NCI-H2196 treated with DMSO at 0.1 percent for 48 hours (cell line): ENCODE results near the gene TMEM185B.
"Not testable (repeated sequence)": the region's sequence is repeated elsewhere in the genome, so short reads cannot be mapped to it uniquely, and the experiment has no call there.

Experiments
- DNase-seq: peaks from one replicate; lab custom pipeline; 2025; ENCODE audit not compliant: unreplicated experiment; lab: John Stamatoyannopoulos, UW

TMEM185B gene

GRCh38 chr2:120223034-120223912, at the start of gene TMEM185B:
TMEM185B (minus strand) TSS chr2:120223400; CDS start chr2:120222976, 424 bp downstream.
- DNase-seq = peak; percentile 82

- DNase-seq = no peak
Observed at GRCh38 chr2:120271711-120272379, 48.6 kb upstream of the TMEM185B start.

GRCh38 chr2:120269816-120270215, 46.6 kb upstream of the TMEM185B start:
- DNase-seq = no peak

DNA sequence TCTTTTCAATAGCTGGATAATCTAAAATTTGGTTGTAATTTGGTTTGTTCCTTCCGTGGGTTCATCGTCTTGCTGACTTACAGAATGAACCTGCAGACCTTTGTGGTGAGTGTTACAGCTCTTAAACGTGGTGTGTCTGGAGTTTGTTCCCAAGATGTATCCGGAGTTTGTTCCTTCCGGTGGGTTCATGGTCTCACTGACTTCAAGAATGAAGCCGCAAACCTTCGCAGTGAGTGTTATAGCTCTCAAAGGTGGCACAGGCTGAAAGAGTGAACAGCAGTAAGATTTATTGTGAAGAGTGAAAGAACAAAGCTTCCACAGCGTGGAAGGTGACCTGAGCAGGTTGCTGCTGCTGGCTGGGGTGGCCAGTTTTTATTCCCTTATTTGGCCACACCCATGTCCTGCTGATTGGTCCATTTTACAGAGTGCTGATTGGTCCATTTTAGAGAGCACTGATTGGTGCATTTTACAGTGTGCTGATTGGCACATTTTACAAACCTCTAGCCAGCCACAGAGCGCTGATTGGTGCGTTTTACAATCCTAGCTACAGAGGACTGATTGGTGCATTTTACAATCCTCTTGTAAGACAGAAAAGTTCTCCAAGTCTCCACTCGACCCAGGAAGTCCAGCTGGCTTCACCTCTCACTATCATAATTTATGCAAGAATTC, 46.0 kb upstream of the TMEM185B start:
- DNase-seq = no peak

DNA sequence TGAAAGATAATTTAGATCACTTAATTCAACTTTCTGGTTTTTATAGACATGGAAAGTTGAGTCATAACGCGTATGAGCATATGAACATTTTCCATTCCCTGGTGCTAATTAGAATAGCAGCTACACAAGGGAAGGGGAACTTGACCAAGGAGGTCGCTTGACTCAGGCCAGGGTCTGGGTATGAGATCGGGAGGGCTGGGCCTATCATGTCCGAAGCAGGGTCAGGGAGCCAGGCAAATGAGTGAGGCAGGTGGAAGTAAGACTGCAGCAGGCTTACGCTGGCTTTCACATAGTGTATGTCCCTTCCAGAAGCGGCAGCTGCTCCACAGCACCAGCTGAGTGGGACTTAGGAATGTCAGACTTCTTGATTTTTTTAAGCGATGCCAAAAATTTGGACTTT, 44.1 kb upstream of the TMEM185B start:
- DNase-seq = no peak

DNA sequence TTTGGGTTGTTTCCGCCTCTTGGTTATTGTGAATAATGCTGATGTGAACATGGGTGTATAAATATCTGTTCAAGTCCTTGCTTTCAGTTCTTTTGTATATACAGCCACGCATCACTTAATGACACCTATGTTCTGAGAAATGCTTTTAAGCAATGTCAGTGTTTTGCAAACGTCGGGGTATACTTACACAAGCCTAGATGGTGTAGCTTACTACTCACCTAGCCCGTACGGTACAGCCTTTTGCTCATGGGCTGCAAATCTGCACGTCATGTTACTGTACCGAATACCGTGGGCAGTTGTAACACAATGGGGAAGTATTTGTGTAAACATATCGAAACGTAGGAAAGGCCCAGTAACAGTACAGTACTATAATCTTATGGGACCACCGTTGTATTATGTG, 41.8 kb upstream of the TMEM185B start:
- DNase-seq = no peak

DNA sequence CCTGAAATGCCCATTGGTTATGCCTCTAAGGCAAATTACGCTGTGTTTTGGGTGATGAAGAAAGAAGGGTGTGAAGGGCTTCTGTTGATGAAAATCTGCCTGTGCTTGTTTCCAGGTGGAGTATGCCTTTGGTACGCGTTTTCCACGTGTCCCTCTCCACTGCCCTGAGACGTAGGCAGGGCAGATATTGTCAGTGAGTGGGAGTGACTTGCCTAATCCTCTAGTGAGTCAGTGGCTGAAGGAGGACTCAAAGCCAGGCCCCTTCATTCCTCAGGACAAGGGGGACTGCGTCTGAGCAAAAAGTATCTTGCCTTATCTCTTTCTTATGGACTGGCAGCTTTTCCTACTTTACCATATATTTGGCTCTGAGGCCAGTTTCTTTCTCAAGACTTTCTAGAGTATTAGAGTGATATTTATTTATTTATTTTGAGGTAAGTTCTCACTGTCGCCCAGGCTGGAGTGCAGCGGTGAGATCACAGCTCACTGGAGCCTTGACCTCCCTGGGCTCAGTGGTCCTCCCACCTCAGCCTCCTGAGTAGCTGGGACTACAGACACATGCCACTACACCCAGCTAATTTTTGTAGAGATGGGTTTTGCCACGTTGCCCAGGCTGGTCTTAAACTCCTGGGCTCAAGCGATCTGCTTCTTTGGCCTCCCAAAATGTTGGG, 39.7 kb upstream of the TMEM185B start:
- DNase-seq = no peak

DNA sequence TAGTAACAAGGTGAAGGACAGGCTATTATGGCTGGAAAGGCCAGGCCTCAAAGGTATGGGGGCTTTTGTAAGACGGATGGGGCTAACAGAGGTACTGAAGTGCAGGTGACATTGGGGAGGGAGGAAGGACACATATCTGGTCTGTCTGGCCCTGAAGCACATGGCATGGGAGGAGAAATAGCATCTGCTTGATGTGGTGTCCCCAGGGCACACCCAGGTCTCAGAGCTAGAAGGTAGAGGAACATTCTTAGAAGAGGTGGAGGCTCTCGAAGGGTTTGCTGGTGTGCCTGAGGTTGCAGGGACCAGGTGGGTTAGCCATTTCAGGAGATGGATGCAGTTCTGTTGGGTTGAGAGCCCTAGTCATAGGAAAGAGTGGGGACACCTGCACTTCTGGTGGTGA, 39.0 kb upstream of the TMEM185B start:
- DNase-seq = no peak

DNA sequence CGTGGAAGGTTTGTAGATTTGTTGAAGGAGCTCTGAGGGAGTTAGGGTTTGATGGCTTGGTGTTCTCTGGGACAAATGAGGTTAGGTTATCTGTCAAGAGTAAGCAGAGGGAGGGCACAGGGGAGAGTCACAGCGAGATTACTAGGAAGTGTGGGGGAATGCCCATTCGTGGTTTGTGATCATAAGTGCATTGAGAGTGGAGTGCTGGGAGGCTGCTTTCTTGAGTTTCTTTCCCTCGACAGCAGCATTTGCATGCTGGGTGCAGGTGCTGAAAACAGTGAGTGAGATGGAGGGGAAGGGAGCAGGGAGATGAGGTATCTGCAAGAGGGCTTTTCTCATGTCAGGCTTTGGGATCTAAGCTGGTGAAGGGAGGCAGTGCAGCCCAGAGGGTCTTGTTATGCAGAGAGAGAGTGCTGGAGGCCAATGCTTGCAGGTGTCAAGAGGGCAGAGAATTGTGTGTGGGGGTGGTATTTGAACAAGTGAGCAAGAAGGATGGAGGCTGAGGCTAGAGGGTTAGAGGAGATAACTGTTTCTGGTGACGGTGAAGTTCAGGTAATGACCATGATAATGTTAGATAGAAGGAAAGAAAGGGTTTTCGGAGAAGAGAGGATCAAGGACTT, 38.3 kb upstream of the TMEM185B start:
- no peak for DNase-seq

DNA sequence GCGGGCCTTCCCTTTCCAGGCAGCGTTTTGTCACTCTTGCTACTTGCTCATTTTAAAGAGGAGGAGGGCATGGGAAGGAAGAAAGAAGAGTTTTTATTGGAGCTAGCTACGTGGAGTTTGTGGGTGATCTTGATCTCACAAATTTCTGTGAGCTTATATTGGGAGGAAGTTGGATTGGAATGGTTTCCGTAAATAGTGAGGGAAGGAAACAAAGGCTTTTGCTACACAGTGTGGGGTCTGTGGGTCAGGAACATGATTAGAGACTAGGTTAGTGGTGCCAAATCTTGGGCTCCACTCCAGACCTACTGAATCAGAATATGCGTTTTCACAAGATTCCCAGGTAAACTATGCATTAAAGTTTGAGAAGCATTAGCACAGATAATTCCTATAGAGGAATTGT, 37.5 kb upstream of the TMEM185B start:
- no peak for DNase-seq

DNA sequence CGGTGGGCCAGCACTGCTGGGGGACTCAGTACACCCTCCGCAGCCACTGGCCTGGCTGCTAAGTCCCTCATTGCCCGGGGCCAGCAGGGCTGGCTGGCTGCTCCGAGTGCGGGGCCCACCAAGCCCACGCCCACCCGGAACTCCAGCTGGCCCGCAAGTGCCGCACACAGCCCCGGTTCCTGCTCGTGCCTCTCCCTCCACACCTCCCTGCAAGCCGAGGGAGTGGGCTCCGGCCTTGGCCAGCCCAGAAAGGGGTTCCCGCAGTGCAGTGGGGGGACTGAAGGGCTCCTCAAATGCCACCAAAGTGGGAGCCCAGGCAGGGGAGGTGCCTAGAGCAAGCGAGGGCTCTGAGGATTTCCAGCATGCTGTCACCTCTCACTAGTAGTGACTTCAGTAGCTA, 36.7 kb upstream of the TMEM185B start:
- not testable (repeated sequence) for DNase-seq

GRCh38 chr2:120258196-120258595, 35.0 kb upstream of the TMEM185B start:
- DNase-seq = no peak

DNA sequence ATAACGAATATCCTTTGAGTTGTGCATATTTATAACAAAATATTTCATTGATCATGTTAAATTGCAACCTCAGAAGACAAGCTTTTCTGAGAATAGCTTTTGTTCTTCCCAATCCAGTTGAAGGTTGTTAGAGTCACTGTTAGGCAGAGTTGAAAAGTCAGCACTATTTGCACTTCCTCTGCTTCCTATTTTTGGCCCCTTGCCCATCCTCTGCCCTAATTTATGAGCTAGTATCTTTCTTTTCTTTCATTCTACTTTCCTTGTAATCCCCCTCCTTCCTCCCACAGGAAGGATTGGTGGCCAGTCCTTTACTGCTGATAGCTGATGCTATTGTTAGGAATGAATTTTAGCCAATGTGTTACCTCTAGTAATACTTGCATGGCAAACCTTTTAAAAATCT, 34.3 kb upstream of the TMEM185B start:
- no peak for DNase-seq

GRCh38 chr2:120256651-120257000, 33.4 kb upstream of the TMEM185B start:
- DNase-seq = no peak

- DNase-seq = no peak
Observed at GRCh38 chr2:120255986-120256650, 32.9 kb upstream of the TMEM185B start.

DNA sequence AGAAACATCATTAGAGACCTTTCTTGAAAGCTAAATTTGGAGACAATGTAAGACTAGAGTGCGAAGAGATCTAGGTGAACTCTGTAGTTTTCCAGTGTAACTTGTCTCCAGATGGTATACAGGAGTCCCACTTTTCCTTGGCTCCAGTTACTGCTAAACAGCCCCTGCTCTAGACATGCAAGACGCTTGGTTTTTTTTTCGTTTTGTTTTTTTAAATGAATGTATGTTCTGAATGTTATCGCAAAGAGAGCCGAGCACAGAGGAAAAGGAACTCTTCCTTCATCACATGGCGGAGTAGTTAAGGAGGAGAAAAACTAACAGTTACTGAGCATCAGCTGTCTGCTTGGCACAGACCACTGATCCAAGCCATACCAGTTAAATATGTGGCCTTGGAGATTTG, 31.9 kb upstream of the TMEM185B start:
- DNase-seq = no peak

DNA sequence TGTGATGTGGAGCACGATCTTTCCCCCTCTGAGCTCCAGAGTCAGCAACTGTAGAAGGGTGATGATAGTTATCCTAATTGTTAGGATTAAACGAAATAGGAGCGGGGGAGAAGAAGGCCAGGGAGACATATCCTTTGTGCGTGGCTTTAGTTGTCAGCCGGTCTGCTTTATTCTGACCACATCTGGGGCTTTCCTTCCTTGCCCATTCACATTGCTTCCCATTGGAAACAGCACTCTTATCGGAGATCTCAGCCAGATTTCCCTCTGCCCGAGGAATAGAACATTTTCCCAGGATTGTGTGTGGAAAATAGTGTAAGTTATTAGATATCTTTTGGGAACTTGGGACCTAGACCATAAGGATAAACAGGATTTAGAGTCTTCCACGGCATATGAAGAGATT, 31.0 kb upstream of the TMEM185B start:
- no peak for DNase-seq

DNA sequence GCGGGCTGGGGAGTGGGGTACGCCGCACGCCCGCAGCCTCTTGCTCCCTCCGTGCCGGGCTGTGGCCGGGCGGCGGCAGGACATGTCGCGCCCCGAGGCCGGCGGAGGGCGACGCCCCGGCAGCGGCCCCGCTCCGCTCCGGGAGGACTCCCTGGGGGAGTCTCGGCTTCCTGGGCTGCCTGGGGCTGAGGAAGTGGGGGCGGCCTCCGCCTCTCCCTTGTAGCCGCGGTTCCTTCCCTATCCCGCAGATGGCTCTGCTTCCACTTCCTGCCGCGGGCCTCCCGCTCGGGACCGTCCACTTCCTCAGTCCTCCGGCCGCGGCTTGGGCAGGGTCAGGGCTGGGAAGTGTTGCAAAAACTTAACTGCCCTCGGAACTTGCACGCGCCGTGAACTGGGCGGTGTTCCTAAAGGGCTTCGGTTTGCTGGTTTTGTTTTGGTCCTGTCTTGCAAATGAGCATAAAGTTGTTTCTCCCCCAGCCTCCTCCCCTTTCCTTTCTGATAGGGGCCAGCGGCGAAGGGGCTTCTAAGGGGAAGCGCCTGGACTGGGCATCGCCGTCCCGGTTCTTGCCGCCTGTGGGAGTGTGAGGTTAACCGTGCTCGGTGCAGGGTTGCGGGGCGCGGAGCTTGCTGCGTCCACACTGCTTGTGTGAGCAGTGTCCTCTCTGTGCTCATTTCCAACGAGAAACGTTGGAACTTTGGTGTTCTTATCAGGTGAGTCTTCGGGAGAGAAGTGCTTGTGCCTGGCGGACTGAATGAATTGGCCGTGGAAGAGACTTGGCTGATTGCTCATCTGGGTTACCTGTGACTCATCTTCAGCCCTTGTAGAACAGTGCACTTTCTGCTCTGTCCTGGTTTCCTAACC, 30.1 kb upstream of the TMEM185B start:
- no peak for DNase-seq

DNA sequence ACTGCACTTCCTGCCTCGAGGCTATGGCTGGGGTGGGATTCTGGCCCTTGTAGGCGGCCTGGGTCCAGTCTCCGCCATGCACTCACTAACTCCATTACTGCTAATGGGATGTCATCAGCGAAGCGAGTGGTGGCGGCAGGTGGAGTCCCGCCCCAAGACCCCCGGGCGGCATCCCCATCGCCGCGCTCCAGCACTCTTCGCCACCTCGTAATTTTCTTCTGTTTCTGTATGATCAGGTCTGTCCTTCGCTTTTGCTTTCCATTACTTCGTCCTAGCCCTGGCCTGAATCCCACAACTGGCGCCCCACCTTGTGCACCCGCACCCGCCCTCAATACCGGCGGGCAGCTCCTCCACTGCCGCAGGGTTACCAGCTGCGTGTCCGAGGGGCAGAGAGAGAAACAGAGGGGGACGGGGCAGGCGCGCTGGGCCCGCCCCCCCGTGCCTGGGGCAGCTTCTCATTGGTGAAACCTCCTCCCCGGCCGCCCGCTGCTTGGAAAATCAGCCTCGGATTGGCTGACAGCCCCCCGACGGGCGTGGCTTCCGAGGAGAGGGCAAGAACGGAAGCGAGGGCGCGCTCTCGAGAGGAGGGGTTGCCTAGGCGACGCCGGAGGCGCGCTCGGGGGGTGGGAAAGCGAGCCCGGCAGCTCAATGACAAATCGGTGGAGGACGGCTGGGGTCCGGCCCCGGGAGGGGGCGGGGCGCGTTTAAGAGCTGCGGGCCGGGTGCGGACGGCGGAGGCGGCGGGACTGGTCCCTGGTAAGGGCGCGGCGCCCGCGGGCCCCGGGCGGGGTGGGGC, 29.2 kb upstream of the TMEM185B start, which contains the start of gene RALB:
Gene RALB (plus strand): TSS at position 628 of the 796 bp plus-strand sequence. CDS start 25,813 bp downstream, outside the sequence.
- peak; percentile 96 for DNase-seq
